HG02943 (cell line): ENCODE data around the gene NOD1.
A peak's percentile ranks its signal among the peaks of the same experiment; 100 is the strongest.
"Not testable (repeated sequence)": the region's sequence is repeated elsewhere in the genome, so short reads cannot be mapped to it uniquely, and the experiment has no call there.

ENCODE experiments used
- ATAC-seq: cut with Tn5 transposase; IDR thresholded peaks from one replicate; pipeline ENCODE4 v1.9.1; 2021; ENCODE audit warnings: mild to moderate bottlenecking, low read depth, moderate library complexity; ENCODE audit not compliant: unreplicated experiment

NOD1 gene, protein sequence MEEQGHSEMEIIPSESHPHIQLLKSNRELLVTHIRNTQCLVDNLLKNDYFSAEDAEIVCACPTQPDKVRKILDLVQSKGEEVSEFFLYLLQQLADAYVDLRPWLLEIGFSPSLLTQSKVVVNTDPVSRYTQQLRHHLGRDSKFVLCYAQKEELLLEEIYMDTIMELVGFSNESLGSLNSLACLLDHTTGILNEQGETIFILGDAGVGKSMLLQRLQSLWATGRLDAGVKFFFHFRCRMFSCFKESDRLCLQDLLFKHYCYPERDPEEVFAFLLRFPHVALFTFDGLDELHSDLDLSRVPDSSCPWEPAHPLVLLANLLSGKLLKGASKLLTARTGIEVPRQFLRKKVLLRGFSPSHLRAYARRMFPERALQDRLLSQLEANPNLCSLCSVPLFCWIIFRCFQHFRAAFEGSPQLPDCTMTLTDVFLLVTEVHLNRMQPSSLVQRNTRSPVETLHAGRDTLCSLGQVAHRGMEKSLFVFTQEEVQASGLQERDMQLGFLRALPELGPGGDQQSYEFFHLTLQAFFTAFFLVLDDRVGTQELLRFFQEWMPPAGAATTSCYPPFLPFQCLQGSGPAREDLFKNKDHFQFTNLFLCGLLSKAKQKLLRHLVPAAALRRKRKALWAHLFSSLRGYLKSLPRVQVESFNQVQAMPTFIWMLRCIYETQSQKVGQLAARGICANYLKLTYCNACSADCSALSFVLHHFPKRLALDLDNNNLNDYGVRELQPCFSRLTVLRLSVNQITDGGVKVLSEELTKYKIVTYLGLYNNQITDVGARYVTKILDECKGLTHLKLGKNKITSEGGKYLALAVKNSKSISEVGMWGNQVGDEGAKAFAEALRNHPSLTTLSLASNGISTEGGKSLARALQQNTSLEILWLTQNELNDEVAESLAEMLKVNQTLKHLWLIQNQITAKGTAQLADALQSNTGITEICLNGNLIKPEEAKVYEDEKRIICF

GRCh38 chr7:30478349-30479201, at the start of gene NOD1:
Gene NOD1, minus strand, starts transcription at chr7:30478784. Its CDS starts 21,863 bp downstream, at chr7:30456921.
- peak; percentile 90 for ATAC-seq

GRCh38 chr7:30527297-30527696, 48.7 kb upstream of the NOD1 start:
- ATAC-seq: not testable (repeated sequence)

GRCh38 chr7:30526163-30526562, 47.6 kb upstream of the NOD1 start:
- no peak for ATAC-seq

DNA sequence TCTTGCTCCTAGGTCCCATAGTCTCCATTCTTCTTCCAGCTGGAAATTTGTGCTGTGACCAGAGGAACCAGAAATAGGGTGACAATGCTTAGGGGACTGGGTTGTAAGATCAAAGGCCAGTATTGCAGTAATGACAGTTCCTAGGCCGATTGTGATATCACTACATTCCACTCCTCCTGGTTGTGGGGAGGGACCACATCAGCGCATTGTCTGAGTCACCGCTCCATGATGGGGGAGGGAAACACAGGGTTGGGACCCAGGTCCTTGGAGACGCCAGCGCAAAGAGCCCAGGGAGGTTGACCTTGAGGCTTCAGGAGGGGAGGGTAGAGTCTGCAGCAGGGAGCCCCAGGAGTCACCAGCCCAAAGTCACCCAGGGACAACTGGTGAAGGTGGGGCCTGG, 46.8 kb upstream of the NOD1 start:
- ATAC-seq: no peak

GRCh38 chr7:30524545-30524944, 46.0 kb upstream of the NOD1 start:
- ATAC-seq: no peak

- ATAC-seq: no peak
These were observed 44.9 kb upstream of the NOD1 start for GRCh38 chr7:30523466-30523865.

DNA sequence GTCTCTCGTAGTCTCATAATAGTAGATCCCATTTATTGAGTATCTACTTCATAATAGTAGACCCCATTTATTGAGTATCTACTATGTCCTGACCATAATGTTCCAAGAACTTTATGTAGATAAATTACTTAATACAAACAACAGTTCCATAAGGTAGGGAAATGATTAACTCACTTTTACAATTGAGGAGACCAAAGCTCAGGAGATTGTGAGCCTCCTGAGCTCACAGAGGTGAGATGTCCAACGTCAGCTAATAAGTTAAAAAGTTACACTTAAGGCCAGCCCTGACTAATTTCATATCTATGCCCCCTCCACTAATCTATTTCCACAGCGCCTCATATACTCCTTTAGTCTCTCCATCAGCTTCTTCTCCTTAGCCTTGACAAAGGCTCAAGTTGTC, 43.6 kb upstream of the NOD1 start:
- no peak for ATAC-seq

GRCh38 chr7:30521532-30521931, 42.9 kb upstream of the NOD1 start:
- ATAC-seq: no peak

GRCh38 chr7:30519122-30519521, 40.5 kb upstream of the NOD1 start:
- ATAC-seq: no peak

DNA sequence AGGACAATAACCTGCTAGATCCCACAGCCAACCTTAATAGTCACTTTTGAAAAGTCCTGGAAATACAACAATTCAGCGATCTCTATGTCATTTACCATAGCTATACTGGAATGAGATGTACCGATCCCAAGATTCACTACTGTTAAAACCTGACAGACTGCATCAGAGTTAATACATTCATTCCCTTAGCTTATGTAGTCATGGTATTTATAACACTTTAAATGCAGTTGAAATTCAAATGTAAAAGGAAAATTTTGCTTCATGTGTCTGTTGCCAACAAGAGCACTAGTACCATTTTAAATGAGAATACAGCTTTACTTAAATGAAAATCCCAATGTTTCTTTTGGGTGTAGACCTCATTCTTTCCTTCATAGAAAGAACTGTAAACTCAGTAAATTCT, 37.2 kb upstream of the NOD1 start:
- ATAC-seq: no peak

GRCh38 chr7:30514776-30515175, 36.2 kb upstream of the NOD1 start:
- no peak for ATAC-seq

- ATAC-seq: no peak
These were observed 35.6 kb upstream of the NOD1 start for GRCh38 chr7:30514177-30514576.

DNA sequence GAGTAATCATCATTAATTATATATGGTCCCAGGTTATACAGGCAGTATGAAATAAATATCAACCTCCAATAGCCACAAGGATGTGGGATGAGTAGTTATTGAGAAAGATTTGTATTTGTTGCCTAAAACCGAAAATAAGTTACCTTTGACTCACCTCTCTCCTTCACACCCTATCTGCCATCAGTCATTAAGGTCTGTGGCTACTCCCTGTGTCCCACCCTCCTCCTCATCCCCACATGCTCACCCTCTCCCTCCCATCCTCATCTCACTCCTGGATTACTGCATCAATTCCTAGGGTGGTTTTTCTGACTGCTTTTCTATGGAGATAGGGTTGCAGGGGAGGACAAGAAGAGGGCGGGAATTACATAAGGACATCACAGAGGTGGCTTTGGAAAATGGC, 35.2 kb upstream of the NOD1 start:
- no peak for ATAC-seq

GRCh38 chr7:30511973-30512662, 33.5 kb upstream of the NOD1 start:
- no peak for ATAC-seq

- ATAC-seq: no peak
These were observed 32.9 kb upstream of the NOD1 start for GRCh38 chr7:30511494-30511893.

DNA sequence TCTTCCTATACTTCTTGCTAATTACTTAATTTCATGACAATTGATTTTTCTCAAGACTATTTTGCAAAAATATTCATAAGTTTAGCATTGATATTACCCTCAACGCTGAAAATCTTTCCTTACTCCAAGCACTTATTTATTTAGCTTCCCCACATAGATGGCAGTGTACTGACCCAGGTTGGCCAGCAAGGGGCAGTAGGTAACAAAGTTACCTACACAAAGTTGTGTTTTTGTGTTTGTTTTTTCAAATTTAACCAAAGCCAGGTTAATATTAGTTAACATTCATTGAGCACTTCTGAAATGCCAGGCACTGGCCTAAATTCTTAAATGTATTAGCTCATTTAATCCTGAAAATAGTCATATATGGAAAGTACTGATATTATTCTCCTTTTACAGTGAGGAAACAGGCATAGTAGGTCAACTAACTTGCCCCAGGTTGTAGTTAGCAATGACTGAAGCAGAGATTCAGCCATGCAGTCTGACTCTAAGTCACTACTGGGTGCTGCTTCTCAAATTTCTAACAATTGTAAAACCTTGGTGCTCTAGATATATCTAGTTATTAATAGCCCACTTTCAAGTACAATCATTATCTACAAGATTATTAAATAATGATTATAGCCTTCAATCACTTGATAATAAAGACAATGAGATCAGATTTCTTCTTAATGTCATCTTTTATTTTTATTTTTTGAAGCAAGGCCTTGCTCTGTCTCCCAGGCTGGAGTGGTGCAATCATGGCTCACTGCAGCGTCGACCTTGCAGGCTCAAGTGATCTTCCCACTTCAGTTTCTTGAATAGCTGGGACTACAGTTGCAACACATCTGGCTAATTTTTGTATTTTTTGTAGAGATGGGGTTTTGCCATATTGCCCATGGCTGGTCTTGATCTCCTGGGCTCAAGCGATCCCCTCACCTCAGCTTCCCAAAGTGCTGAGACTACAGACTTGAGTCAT, 31.8 kb upstream of the NOD1 start:
- no peak for ATAC-seq

- ATAC-seq: not testable (repeated sequence)
These were observed 30.7 kb upstream of the NOD1 start for GRCh38 chr7:30509171-30509857.

- not testable (repeated sequence) for ATAC-seq
These were observed 28.8 kb upstream of the NOD1 start for GRCh38 chr7:30507346-30507900.
